Measurements from ENCODE around the gene NKX6-1. TPM values are rescaled to one million over a fixed set of nuclear protein-coding genes. Genes with fewer than 3 reads are reported as not detected.

NKX6-1 gene
- polyA plus RNA-seq, 1 donor from 2014 or later: 20.1 TPM

- H3K36me3 ChIP-seq (ENCODE audit: insufficient read depth, low read length): no peaks in the 10 kb centered on the region
- H3K79me2 ChIP-seq (replicated peaks; ENCODE audit: insufficient read depth, low read length): no peaks in the 10 kb centered on the region
- no peak overlapping the region for H3K9ac ChIP-seq (ENCODE audit: low read length)
- no peaks in the 10 kb centered on the region for H3K9me3 ChIP-seq (ENCODE audit: low read length)
- no peak overlapping the region for H3K4me3 ChIP-seq (ENCODE audit: low read length)
- H4K20me1 ChIP-seq (ENCODE audit: insufficient read depth): no peaks in the 10 kb centered on the region
- H3K9me2 ChIP-seq (ENCODE audit: insufficient read depth, low read length): no peaks in the 10 kb centered on the region
- H3K4me2 ChIP-seq (ENCODE audit: low read length): no peak overlapping the region
- H2AFZ ChIP-seq (ENCODE audit: low read depth, low read length): no peak overlapping the region
- no peaks in the 10 kb centered on the region for H3F3A ChIP-seq (ENCODE audit: insufficient read depth, low read length, poor library complexity, severe bottlenecking)
- H3K27ac ChIP-seq (ENCODE audit: low read length): no peak overlapping the region
- peaks cover 24% of the 10 kb centered on the region for H3K27me3 ChIP-seq (ENCODE audit: insufficient read depth, low read depth, low read length)
- TF ChIP-seq MXI1 (conservative IDR thresholded peaks at IDR 0.05; ENCODE audit: poor library complexity, severe bottlenecking) (no peak), EZH2 (IDR thresholded peaks at IDR 0.05; ENCODE audit: borderline replicate concordance, insufficient read depth, low read length, poor library complexity, severe bottlenecking) (no peak), TAF1 (IDR thresholded peaks at IDR 0.05; ENCODE audit: low read depth) (no peak), EP300 (conservative IDR thresholded peaks at IDR 0.05; ENCODE audit: poor library complexity, severe bottlenecking) (no peak), REST (IDR thresholded peaks at IDR 0.05; ENCODE audit: borderline replicate concordance) (no peak), SMC3 (conservative IDR thresholded peaks at IDR 0.05; ENCODE audit: poor library complexity) (no peak), POLR2AphosphoS5 (IDR thresholded peaks at IDR 0.05) (no peak), RAD21 (conservative IDR thresholded peaks at IDR 0.05) (no peak), CTCF (IDR thresholded peaks at IDR 0.05; ENCODE audit: poor library complexity, severe bottlenecking) (no peak)
Measured at GRCh38 chr4:84507941-84508340, 8.8 kb upstream of the NKX6-1 start.

- no peak overlapping the region for H3K9ac ChIP-seq (ENCODE audit: low read length)
- H3K27me3 ChIP-seq (ENCODE audit: insufficient read depth, low read depth, low read length): peaks cover 55% of the 10 kb centered on the region
- H3K27ac ChIP-seq (ENCODE audit: low read length): no peak overlapping the region
- H3K4me2 ChIP-seq (ENCODE audit: low read length): no peak overlapping the region
- no peak overlapping the region for H2AFZ ChIP-seq (ENCODE audit: low read depth, low read length)
- no peaks in the 10 kb centered on the region for H3K79me2 ChIP-seq (replicated peaks; ENCODE audit: insufficient read depth, low read length)
- H3K4me3 ChIP-seq (ENCODE audit: low read length): no peak overlapping the region
- H3K9me3 ChIP-seq (ENCODE audit: low read length): no peaks in the 10 kb centered on the region
- TF ChIP-seq CTCF (IDR thresholded peaks at IDR 0.05; ENCODE audit: poor library complexity, severe bottlenecking): no peak
- TF ChIP-seq EZH2 (IDR thresholded peaks at IDR 0.05; ENCODE audit: borderline replicate concordance, insufficient read depth, low read length, poor library complexity, severe bottlenecking): no peak
- no peak for TF ChIP-seq TAF1 (IDR thresholded peaks at IDR 0.05; ENCODE audit: low read depth)
- no peak for TF ChIP-seq RAD21 (conservative IDR thresholded peaks at IDR 0.05)
- no peak for TF ChIP-seq EP300 (conservative IDR thresholded peaks at IDR 0.05; ENCODE audit: poor library complexity, severe bottlenecking)
- TF ChIP-seq SMC3 (conservative IDR thresholded peaks at IDR 0.05; ENCODE audit: poor library complexity): no peak
- TF ChIP-seq REST (IDR thresholded peaks at IDR 0.05; ENCODE audit: borderline replicate concordance): no peak
- no peaks in the 10 kb centered on the region for H3K9me2 ChIP-seq (ENCODE audit: insufficient read depth, low read length)
- H4K20me1 ChIP-seq (ENCODE audit: insufficient read depth): no peaks in the 10 kb centered on the region
- no peaks in the 10 kb centered on the region for H3F3A ChIP-seq (ENCODE audit: insufficient read depth, low read length, poor library complexity, severe bottlenecking)
- H3K36me3 ChIP-seq (ENCODE audit: insufficient read depth, low read length): no peaks in the 10 kb centered on the region
Measured at GRCh38 chr4:84504821-84505220, 5.7 kb upstream of the NKX6-1 start.
